Peyer's patch (tissue), 4 donors: ENCODE measurements around the gene EXOC1. TPM values are rescaled to one million over a fixed set of nuclear protein-coding genes. Genes with fewer than 3 reads are reported as not detected.
A peak's percentile ranks its signal among the peaks of the same experiment; 100 is the strongest.

Experiments
- DNase-seq, 3 donors: peaks; one replicate each; pipeline ENCODE4 v3.0.0-alpha.2; 2017 to 2019
- H3K27ac ChIP-seq, 4 donors: fragments of 200-600 bp; sonication (generic); one replicate each; pipeline ENCODE4 v1.5.1; 2016 to 2019
- H3K27me3 ChIP-seq, 2 donors: fragments of 200-600 bp; sonication (generic); one replicate each; pipeline ENCODE4 v1.5.1; 2019
- H3K36me3 ChIP-seq, 3 donors: fragments of 200-600 bp; sonication (generic); one replicate each; pipeline ENCODE4 v1.5.1; 2016 to 2019
- H3K4me1 ChIP-seq, 4 donors: fragments of 200-600 bp; sonication (generic); one replicate each; pipeline ENCODE4 v1.5.1; 2016 to 2019
- H3K4me3 ChIP-seq, 4 donors: fragments of 200-600 bp; sonication (generic); 1 replicate in 3 of 4; 2 replicates in 1 of 4; pipeline ENCODE4 v1.5.1; 2016 to 2019; ENCODE audit warnings: mild to moderate bottlenecking in 1 of 4
- H3K9me3 ChIP-seq, 4 donors: fragments of 200-600 bp; sonication (generic); one replicate each; pipeline ENCODE4 v1.5.1; 2016 to 2019; ENCODE audit warnings: mild to moderate bottlenecking in 1 of 4
- CTCF ChIP-seq, 6 experiments: fragments of 450-650 bp in 4 of 6; fragments of 200-600 bp in 2 of 6; sonication (generic) in 1 of 6; IDR thresholded peaks; one replicate each; pipeline ENCODE4 v1.5.1; 2017 to 2019; ENCODE audit warnings: antibody characterized with exemption in 6 of 6, mild to moderate bottlenecking in 3 of 6, moderate library complexity in 1 of 6
- POLR2A ChIP-seq, 2 donors: fragments of 450-650 bp; IDR thresholded peaks; one replicate each; pipeline ENCODE4 v1.5.1; 2017; ENCODE audit warnings: antibody characterized with exemption in 2 of 2, mild to moderate bottlenecking in 2 of 2, moderate library complexity in 2 of 2
- total RNA-seq, 4 donors: library from RNA; depleted of rRNA; stranded (reverse); fragments of >200 nt; gene quantifications; one replicate each; pipeline ENCODE4 v1.1.0, GENCODE V29; 2016

Gene EXOC1
- 10 to 100 TPM; 33.9 to 57.8 (median 44.7) TPM for total RNA-seq

- Histone ChIP-seq H3K4me3 (peak within 1 kb of the TSS; percentile 89 to 94 (median 92)), H3K36me3 (peaks cover 0 to 4% (median 0%) of the 10 kb centered on the region in 3 donors), H3K27ac (peak within 1 kb of the TSS; percentile 79 to 85 (median 81)), H3K27me3 (no peaks in the 10 kb centered on the region), H3K4me1 (peaks cover 0 to 30% (median 0%) of the 10 kb centered on the region in 4 donors), H3K9me3 (no peaks in the 10 kb centered on the region)
- DNase-seq = peak; percentile 99 to 100 (median 99)
- TF ChIP-seq CTCF (IDR thresholded peaks at IDR 0.05) = no peak
- peak; percentile 44 to 48 for TF ChIP-seq POLR2A (IDR thresholded peaks at IDR 0.05)
These were observed at the start of gene EXOC1 for GRCh38 chr4:55853484-55854046. TSS of gene EXOC1 (plus strand) at chr4:55853648. CDS start at chr4:55858324, 4,676 bp downstream.

- Histone ChIP-seq H3K4me3 (no peak overlapping the region), H3K27me3 (no peaks in the 10 kb centered on the region), H3K4me1 (no peaks in the 10 kb centered on the region), H3K36me3 (no peaks in the 10 kb centered on the region), H3K9me3 (no peaks in the 10 kb centered on the region), H3K27ac (no peak overlapping the region)
- TF ChIP-seq CTCF (IDR thresholded peaks at IDR 0.05) (no peak), POLR2A (IDR thresholded peaks at IDR 0.05) (no peak)
- no peak for DNase-seq
These were observed 45.9 kb upstream of the EXOC1 start for GRCh38 chr4:55807556-55807955.

- no peak for DNase-seq
- no peak overlapping the region for H3K4me3 ChIP-seq
- no peaks in the 10 kb centered on the region for H3K9me3 ChIP-seq
- no peaks in the 10 kb centered on the region for H3K27me3 ChIP-seq
- no peak overlapping the region for H3K27ac ChIP-seq
- H3K36me3 ChIP-seq = no peaks in the 10 kb centered on the region
- H3K4me1 ChIP-seq = no peaks in the 10 kb centered on the region
- TF ChIP-seq POLR2A (IDR thresholded peaks at IDR 0.05) (no peak), CTCF (IDR thresholded peaks at IDR 0.05) (no peak)
These were observed 45.3 kb upstream of the EXOC1 start for GRCh38 chr4:55808186-55808585.

GRCh38 chr4:55808632-55809031, 44.8 kb upstream of the EXOC1 start:
- Histone ChIP-seq H3K27me3 (no peaks in the 10 kb centered on the region), H3K36me3 (no peaks in the 10 kb centered on the region), H3K4me1 (no peaks in the 10 kb centered on the region), H3K27ac (no peak overlapping the region), H3K9me3 (no peaks in the 10 kb centered on the region), H3K4me3 (no peak overlapping the region)
- no peak for TF ChIP-seq POLR2A (IDR thresholded peaks at IDR 0.05)
- no peak for TF ChIP-seq CTCF (IDR thresholded peaks at IDR 0.05)
- no peak for DNase-seq

- DNase-seq = no peak
- Histone ChIP-seq H3K27ac (no peak overlapping the region), H3K4me1 (no peaks in the 10 kb centered on the region), H3K27me3 (no peaks in the 10 kb centered on the region), H3K9me3 (no peaks in the 10 kb centered on the region), H3K36me3 (no peaks in the 10 kb centered on the region), H3K4me3 (no peak overlapping the region)
- no peak for TF ChIP-seq CTCF (IDR thresholded peaks at IDR 0.05)
- TF ChIP-seq POLR2A (IDR thresholded peaks at IDR 0.05) = no peak
These were observed 35.8 kb upstream of the EXOC1 start for GRCh38 chr4:55817691-55818090.

GRCh38 chr4:55819634-55820033, 33.8 kb upstream of the EXOC1 start, which contains the start of gene EXOC1L:
TSS of gene EXOC1L (plus strand) at chr4:55819790. CDS start at chr4:55820027, 237 bp downstream.
- Histone ChIP-seq H3K9me3 (no peaks in the 10 kb centered on the region), H3K27ac (no peak within 1 kb of the TSS), H3K27me3 (no peaks in the 10 kb centered on the region), H3K4me1 (no peaks in the 10 kb centered on the region), H3K36me3 (no peaks in the 10 kb centered on the region), H3K4me3 (peak within 1 kb of the TSS in 1 of 4 donors; percentile 20)
- no peak for DNase-seq
- no peak for TF ChIP-seq POLR2A (IDR thresholded peaks at IDR 0.05)
- TF ChIP-seq CTCF (IDR thresholded peaks at IDR 0.05) = no peak
